Naive B cell (primary cell): ENCODE results near the gene ITPR2. TPM values are rescaled to one million over a fixed set of nuclear protein-coding genes. Genes with fewer than 3 reads are reported as not detected.
A peak's percentile ranks its signal among the peaks of the same experiment; 100 is the strongest.

ENCODE experiments used
- ATAC-seq, 2 donors: fragments of 150-1000 bp; cut with Tn5 transposase; 2 replicates each; pipeline ENCODE4 v1.10.0; 2021; ENCODE audit warnings: low read depth in 2 of 2, mild to moderate bottlenecking in 2 of 2, moderate library complexity in 2 of 2
- DNase-seq: peaks from one replicate; pipeline ENCODE4 v3.0.0; 2022
- H3K27ac Mint-ChIP-seq, 6 donors: one replicate each; pipeline ENCODE4 v1.8.0; 2020 to 2022; ENCODE audit warnings: mild to moderate bottlenecking in 6 of 6, mixed read lengths in 6 of 6, moderate library complexity in 5 of 6, inconsistent platforms in 2 of 6
- H3K27me3 Mint-ChIP-seq, 3 donors: one replicate each; pipeline ENCODE4 v1.8.0; 2021 to 2022; ENCODE audit warnings: mixed read lengths in 3 of 3, mild to moderate bottlenecking in 1 of 3
- H3K36me3 Mint-ChIP-seq, 2 donors: one replicate each; pipeline ENCODE4 v1.8.0; 2020 to 2022; ENCODE audit warnings: mixed read lengths in 2 of 2, inconsistent platforms in 1 of 2, mild to moderate bottlenecking in 1 of 2
- H3K4me1 Mint-ChIP-seq, 3 donors: one replicate each; pipeline ENCODE4 v1.8.0; 2020 to 2022; ENCODE audit warnings: mixed read lengths in 3 of 3, inconsistent platforms in 1 of 3, mild to moderate bottlenecking in 1 of 3, moderate library complexity in 1 of 3
- H3K4me3 Mint-ChIP-seq, 8 donors: one replicate each; pipeline ENCODE4 v1.8.0; 2020 to 2022; ENCODE audit warnings: mild to moderate bottlenecking in 8 of 8, mixed read lengths in 8 of 8, moderate library complexity in 8 of 8, inconsistent platforms in 2 of 8
- H3K9me3 Mint-ChIP-seq, 7 donors: one replicate each; pipeline ENCODE4 v1.8.0; 2020 to 2022; ENCODE audit warnings: mixed read lengths in 7 of 7, mild to moderate bottlenecking in 5 of 7, inconsistent platforms in 2 of 7, moderate library complexity in 1 of 7
- polyA plus RNA-seq, 6 donors: library from polyadenylated mRNA; unstranded; fragments of 300-500 nt; fragmentation: Illumina TruSeq; gene quantifications; one replicate each; pipeline ENCODE4 v1.2.3, GENCODE V29; 2021; ENCODE audit warnings: low read depth in 6 of 6

The ITPR2 gene
- polyA plus RNA-seq, 6 donors from 2014 or later, result 6.7 to 23.6 (median 20.6) TPM

DNA sequence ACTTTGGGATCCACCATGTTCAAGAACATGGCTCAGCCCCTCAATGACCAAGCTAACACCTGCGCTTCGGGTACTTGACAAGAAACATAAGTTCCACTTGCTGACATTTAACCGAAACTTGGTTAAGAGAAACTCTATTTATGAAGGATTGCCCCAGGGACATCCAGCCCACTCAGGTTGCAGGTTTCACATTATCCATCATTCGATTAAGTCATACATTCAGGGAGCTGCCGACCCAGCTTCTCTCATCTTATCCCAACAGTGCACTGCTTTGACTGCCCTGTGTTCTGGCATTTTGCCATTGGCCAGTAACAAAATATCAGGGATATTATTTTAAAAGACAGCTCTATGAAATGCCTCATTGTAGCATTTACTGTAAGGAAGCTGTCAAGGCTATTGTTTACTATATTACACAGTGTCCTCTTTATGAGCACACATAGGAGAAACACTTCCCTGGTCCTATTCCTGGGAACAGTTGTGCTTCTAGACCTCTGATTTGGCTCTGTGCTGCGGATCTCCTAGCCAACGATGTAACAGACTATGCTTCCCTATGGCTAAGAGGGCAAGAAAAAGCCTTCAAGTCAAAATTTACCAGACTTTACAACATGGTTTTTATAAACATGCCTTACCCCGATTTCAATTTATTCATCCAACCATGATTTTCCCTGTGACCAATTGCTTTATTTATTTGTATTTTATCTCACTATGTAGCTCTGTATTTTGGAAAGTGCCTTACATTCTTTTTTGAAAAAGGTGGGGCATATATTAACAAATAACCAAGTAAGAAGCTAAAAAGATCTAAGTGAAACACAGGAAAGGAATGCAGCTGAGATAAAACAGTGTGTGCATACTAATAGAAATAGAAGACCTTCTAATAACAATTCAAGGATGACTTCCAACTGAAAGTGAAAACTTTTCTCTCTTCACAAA is 109.3 kb downstream of the ITPR2 start:
- ATAC-seq (no peak), DNase-seq (no peak)
- peaks cover 0 to 12% (median 4%) of the 10 kb centered on the region in 3 donors for H3K4me1 Mint-ChIP-seq
- peak overlapping the region in 2 of 6 donors; percentile 7 to 24 for H3K27ac Mint-ChIP-seq
- H3K36me3 Mint-ChIP-seq, result peaks cover 0 to 29% of the 10 kb centered on the region in 2 donors
- no peak overlapping the region for H3K4me3 Mint-ChIP-seq
- H3K9me3 Mint-ChIP-seq, result no peaks in the 10 kb centered on the region
- no peaks in the 10 kb centered on the region for H3K27me3 Mint-ChIP-seq

- H3K4me1 Mint-ChIP-seq, result peaks cover 0 to 8% (median 7%) of the 10 kb centered on the region in 3 donors
- no peaks in the 10 kb centered on the region for H3K9me3 Mint-ChIP-seq
- H3K27ac Mint-ChIP-seq, result peak overlapping the region in 1 of 6 donors; percentile 25
- DNase-seq (no peak), ATAC-seq (no peak)
- H3K27me3 Mint-ChIP-seq, result no peaks in the 10 kb centered on the region
- H3K4me3 Mint-ChIP-seq, result no peak overlapping the region
- H3K36me3 Mint-ChIP-seq, result peaks cover 7 to 33% of the 10 kb centered on the region in 2 donors
Observed at GRCh38 chr12:26721800-26722199, 111.2 kb downstream of the ITPR2 start.

- Mint-ChIP-seq H3K27me3 (no peaks in the 10 kb centered on the region), H3K4me1 (peaks cover 0 to 6% (median under 1%) of the 10 kb centered on the region in 3 donors), H3K36me3 (peaks cover 11 to 47% of the 10 kb centered on the region in 2 donors), H3K27ac (no peak overlapping the region), H3K9me3 (no peaks in the 10 kb centered on the region), H3K4me3 (no peak overlapping the region)
- ATAC-seq (no peak), DNase-seq (no peak)
Observed at GRCh38 chr12:26719852-26720251, 113.1 kb downstream of the ITPR2 start.

DNA sequence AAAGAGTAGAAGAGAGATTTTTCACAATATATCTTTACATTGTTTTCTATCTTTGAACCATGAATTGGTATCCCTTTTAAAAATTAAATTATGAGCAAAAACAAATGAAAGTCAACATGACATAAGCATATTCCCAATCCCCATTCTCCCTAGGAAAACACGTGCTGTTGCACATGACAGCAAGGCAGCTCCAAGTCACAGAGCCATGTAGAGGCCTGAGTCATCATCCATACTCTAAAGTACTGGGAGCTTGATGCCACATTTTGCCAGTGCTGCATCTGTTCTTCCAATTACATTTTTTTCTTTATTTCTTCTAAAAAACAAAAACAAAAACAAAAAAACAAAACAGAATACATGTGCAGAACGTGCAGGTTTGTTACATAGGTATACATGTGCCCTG is 115.2 kb downstream of the ITPR2 start:
- no peaks in the 10 kb centered on the region for H3K9me3 Mint-ChIP-seq
- ATAC-seq (no peak), DNase-seq (no peak)
- H3K4me3 Mint-ChIP-seq, result no peak overlapping the region
- H3K4me1 Mint-ChIP-seq, result peaks cover 7 to 15% (median 9%) of the 10 kb centered on the region in 3 donors
- peaks cover 15 to 46% of the 10 kb centered on the region in 2 donors for H3K36me3 Mint-ChIP-seq
- H3K27ac Mint-ChIP-seq, result no peak overlapping the region
- H3K27me3 Mint-ChIP-seq, result no peaks in the 10 kb centered on the region

- Mint-ChIP-seq H3K4me3 (no peak overlapping the region), H3K9me3 (no peaks in the 10 kb centered on the region), H3K27me3 (no peaks in the 10 kb centered on the region), H3K36me3 (peaks cover 24 to 45% of the 10 kb centered on the region in 2 donors), H3K27ac (no peak overlapping the region), H3K4me1 (peaks cover 7 to 19% (median 9%) of the 10 kb centered on the region in 3 donors)
- DNase-seq (no peak), ATAC-seq (no peak)
Observed at GRCh38 chr12:26715232-26715631, 117.8 kb downstream of the ITPR2 start.

- Mint-ChIP-seq H3K9me3 (no peaks in the 10 kb centered on the region), H3K27ac (peak overlapping the region in 1 of 6 donors; percentile 46), H3K4me3 (peak overlapping the region in 1 of 8 donors; percentile 2), H3K36me3 (peaks cover 24 to 41% of the 10 kb centered on the region in 2 donors), H3K27me3 (no peaks in the 10 kb centered on the region), H3K4me1 (peaks cover 7 to 19% (median 9%) of the 10 kb centered on the region in 3 donors)
- DNase-seq, result no peak
- ATAC-seq, result peak; percentile 55 to 84
Observed at GRCh38 chr12:26713885-26714383, 119.1 kb downstream of the ITPR2 start.

GRCh38 chr12:26712892-26713291 is 120.1 kb downstream of the ITPR2 start:
- Mint-ChIP-seq H3K27ac (peak overlapping the region in 1 of 6 donors; percentile 11), H3K4me1 (peaks cover 7 to 19% (median 9%) of the 10 kb centered on the region in 3 donors), H3K4me3 (no peak overlapping the region), H3K36me3 (peaks cover 33 to 48% of the 10 kb centered on the region in 2 donors), H3K9me3 (peaks cover 0 to 5% (median 0%) of the 10 kb centered on the region in 7 donors), H3K27me3 (no peaks in the 10 kb centered on the region)
- no peak for ATAC-seq
- DNase-seq, result no peak

DNA sequence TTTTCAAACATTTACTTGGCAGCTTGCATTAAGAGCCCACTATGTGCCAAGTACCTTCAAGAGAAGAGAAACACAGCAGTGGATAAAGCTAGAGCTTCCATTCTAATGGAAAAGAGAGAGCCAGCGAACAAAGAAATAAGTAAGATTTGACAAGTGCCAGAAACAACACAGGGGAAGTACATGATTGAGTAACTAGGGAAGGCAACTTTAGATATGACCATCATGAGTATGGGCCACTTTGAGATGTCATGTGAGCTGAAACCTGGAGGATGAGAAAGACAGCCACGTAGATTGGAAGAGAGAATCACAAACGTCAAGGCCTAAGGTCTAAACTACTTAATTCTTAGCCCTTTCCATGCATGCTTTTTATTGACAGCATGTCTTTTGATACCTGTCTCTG is 121.4 kb downstream of the ITPR2 start:
- Mint-ChIP-seq H3K27me3 (no peaks in the 10 kb centered on the region), H3K4me1 (peaks cover 7 to 15% (median 9%) of the 10 kb centered on the region in 3 donors), H3K9me3 (peaks cover 0 to 5% (median 0%) of the 10 kb centered on the region in 7 donors), H3K36me3 (peaks cover 29 to 44% of the 10 kb centered on the region in 2 donors), H3K27ac (peak overlapping the region in 2 of 6 donors; percentile 7 to 17), H3K4me3 (no peak overlapping the region)
- ATAC-seq, result no peak
- DNase-seq, result no peak

DNA sequence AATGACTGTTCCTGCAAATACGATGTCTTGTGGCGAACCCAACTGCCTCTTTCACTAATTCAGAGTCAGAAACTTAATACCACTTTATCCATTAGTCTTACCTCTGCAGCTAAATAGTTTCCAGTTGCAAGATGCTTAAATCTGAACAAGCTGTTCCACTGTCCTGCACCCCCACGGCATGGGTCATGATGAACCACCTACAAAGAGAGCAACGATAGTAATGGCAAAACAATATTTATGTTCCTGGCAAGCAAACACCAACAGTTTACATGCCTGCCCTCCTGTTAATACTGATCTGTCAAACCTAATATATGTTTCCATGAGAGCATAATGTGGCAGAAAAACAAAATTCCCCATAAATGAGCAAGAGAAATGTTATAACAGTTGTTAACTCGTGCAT is 121.9 kb downstream of the ITPR2 start:
- Mint-ChIP-seq H3K27me3 (no peaks in the 10 kb centered on the region), H3K4me3 (no peak overlapping the region), H3K36me3 (peaks cover 29 to 40% of the 10 kb centered on the region in 2 donors), H3K27ac (no peak overlapping the region), H3K4me1 (peaks cover 7 to 15% (median 9%) of the 10 kb centered on the region in 3 donors), H3K9me3 (peaks cover 0 to 5% (median 0%) of the 10 kb centered on the region in 7 donors)
- no peak for ATAC-seq
- DNase-seq, result no peak

DNA sequence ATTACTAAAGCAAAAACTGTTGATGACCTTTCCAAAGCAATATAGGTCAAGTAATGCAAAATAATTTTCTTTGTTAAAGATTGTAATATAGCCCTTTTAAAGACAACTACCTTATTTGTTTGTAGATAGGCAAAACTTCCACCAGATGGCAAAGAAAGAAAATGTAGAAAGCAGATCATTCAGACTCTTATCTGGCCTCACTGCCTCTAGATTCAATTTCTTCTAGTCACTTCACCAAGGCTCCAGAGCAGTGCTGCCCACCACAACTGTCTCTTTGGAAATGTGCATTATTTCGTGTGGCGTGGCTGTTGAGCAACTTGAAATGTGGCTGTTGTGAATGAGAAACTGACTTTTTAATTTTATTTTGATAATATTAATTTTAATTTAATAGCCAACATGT is 127.1 kb downstream of the ITPR2 start:
- Mint-ChIP-seq H3K27ac (no peak overlapping the region), H3K27me3 (no peaks in the 10 kb centered on the region), H3K36me3 (peaks cover 12 to 13% of the 10 kb centered on the region in 2 donors), H3K4me3 (no peak overlapping the region), H3K9me3 (peaks cover 0 to 5% (median 0%) of the 10 kb centered on the region in 7 donors), H3K4me1 (no peaks in the 10 kb centered on the region)
- ATAC-seq (no peak), DNase-seq (no peak)

GRCh38 chr12:26704684-26705460 is 128.1 kb downstream of the ITPR2 start:
- Mint-ChIP-seq H3K4me3 (no peak overlapping the region), H3K36me3 (peaks cover 7 to 23% of the 10 kb centered on the region in 2 donors), H3K27ac (no peak overlapping the region), H3K4me1 (peaks cover 0 to 5% (median 0%) of the 10 kb centered on the region in 3 donors), H3K27me3 (no peaks in the 10 kb centered on the region), H3K9me3 (peaks cover 0 to 5% (median 0%) of the 10 kb centered on the region in 7 donors)
- peak; percentile 46 to 58 for ATAC-seq
- DNase-seq, result no peak

- Mint-ChIP-seq H3K4me1 (peaks cover 0 to 5% (median 0%) of the 10 kb centered on the region in 3 donors), H3K4me3 (no peak overlapping the region), H3K27ac (no peak overlapping the region), H3K36me3 (peaks cover 7 to 24% of the 10 kb centered on the region in 2 donors), H3K9me3 (peaks cover 0 to 5% (median 0%) of the 10 kb centered on the region in 7 donors), H3K27me3 (no peaks in the 10 kb centered on the region)
- DNase-seq, result no peak
- peak in 1 of 2 donors; percentile 30 for ATAC-seq
Observed at GRCh38 chr12:26704214-26704613, 128.8 kb downstream of the ITPR2 start.

DNA sequence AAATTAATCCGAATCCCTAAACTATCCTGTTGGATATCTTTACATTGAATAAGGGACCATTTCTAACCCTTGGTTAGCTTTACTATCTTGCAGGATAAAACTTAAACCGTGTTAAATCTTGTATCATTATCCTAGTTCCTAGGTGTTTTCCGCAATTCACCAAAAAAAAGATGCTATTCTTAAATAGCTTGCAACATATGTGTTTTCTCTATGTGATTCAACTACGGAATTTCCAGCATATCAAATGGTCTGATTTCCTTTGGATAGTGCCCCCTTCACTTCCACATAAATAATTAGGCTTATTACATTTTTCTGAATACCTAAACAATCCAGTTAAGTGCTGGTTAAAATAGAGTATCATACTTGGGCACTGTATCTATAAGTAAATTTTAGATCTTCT is 130.3 kb downstream of the ITPR2 start:
- peaks cover 15 to 23% of the 10 kb centered on the region in 2 donors for H3K36me3 Mint-ChIP-seq
- no peaks in the 10 kb centered on the region for H3K27me3 Mint-ChIP-seq
- H3K4me3 Mint-ChIP-seq, result no peak overlapping the region
- peaks cover 0 to 5% (median 0%) of the 10 kb centered on the region in 3 donors for H3K4me1 Mint-ChIP-seq
- no peak for DNase-seq
- no peak for ATAC-seq
- H3K9me3 Mint-ChIP-seq, result peaks cover 0 to 6% (median 0%) of the 10 kb centered on the region in 7 donors
- H3K27ac Mint-ChIP-seq, result no peak overlapping the region
